ENCODE measurements around the gene ITPKB. TPM values are rescaled to one million over a fixed set of nuclear protein-coding genes. Genes with fewer than 3 reads are reported as not detected.

The ITPKB gene
- total RNA-seq, 4 donors from 2014 or later = 22.2 to 68.6 (median 31.5) TPM

DNA sequence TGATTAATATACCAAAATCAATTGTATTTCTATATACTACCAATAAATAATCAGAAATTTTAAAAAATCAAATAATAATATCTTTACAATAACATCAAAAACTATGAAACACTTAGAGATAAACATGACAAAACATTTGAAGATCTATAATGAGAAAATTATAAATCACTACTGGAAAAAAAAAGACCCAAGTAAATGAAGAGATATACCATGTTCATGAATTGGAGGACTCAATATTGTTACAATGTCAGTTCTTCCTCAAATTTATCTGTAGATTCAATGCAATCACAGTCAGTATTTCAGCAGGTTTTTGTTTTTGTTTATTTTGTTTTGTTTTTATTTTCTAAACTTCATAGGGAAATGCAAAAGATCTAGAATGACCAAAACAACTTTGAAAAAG lies 4.2 kb upstream of the ITPKB start:
- DNase-seq (ENCODE audit: low spot score) = no peak
- TF ChIP-seq, protein P1, sequence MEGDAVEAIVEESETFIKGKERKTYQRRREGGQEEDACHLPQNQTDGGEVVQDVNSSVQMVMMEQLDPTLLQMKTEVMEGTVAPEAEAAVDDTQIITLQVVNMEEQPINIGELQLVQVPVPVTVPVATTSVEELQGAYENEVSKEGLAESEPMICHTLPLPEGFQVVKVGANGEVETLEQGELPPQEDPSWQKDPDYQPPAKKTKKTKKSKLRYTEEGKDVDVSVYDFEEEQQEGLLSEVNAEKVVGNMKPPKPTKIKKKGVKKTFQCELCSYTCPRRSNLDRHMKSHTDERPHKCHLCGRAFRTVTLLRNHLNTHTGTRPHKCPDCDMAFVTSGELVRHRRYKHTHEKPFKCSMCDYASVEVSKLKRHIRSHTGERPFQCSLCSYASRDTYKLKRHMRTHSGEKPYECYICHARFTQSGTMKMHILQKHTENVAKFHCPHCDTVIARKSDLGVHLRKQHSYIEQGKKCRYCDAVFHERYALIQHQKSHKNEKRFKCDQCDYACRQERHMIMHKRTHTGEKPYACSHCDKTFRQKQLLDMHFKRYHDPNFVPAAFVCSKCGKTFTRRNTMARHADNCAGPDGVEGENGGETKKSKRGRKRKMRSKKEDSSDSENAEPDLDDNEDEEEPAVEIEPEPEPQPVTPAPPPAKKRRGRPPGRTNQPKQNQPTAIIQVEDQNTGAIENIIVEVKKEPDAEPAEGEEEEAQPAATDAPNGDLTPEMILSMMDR (IDR thresholded peaks at IDR 0.05) = no peak
- ATAC-seq (ENCODE audit: low FRiP score) = no peak

DNA sequence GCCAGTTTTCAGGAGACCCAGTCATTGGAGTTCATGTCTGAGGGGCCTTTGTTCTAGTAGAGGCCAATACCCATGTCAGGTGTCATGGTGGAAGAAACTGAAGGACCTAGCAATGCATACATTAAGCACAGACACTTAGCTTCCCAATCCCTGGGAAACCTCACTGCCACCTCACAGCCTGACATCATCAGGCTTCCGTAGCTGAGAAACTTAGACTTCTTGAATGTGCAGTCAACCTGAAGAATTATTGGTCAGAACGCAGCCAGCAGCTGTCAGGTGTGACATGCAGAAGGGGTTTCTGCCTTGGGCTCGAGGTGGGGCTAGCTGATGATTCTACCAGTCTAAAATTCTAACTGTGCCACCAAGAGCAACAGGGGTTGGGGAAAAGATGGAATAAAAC lies 1.9 kb upstream of the ITPKB start:
- DNase-seq (ENCODE audit: low spot score) (no peak), ATAC-seq (ENCODE audit: low FRiP score) (no peak)
- TF ChIP-seq, protein P1 (IDR thresholded peaks at IDR 0.05) = no peak

DNA sequence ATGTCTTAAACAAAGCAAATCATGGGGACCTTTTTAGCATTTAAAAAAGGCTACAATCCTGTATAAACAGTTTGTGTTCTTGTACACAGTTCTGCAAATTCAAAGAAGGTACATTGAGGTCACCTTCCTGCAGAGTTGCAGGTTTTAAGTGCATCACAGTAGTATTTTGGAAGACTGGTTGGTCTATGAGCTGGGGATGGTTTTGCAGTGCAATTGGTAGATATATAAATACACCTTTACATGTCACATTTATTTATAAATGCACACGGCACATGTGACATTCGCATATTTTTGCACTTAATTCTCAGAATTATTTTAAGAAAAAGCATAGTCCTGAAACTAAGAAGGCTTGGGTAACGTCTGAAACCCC lies 599 bp upstream of the ITPKB start:
- TF ChIP-seq, protein P1 (IDR thresholded peaks at IDR 0.05) = no peak
- no peak for ATAC-seq (ENCODE audit: low FRiP score)
- DNase-seq (ENCODE audit: low spot score) = no peak

DNA sequence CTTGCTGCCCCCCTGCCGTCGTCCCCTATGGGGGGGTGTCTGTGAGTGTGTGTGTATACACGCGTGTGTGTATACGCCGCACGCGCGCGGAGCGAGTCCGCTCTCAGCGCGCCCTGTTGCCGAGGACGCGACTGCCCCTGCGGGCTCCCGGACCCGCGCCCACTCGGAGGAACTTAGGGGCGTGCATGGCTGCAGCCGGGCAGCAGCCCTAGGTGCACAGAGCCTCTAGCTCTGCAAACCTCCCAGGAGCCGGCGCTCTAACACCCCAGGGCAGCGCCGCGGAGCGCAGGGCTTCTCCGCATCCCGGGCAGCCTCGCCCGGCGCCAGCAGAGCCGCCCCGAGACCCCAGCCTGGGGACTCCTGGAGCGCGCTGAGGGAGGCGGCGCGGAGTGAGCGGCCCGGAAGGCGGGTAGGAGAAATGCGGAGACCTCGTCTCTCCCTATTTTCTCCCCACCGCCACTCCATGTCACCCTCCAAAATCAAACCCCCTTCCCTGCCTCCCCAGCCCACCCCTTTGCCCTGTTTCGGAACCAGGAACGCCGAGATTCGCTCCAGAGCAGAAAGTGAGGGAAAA lies 574 bp downstream of the ITPKB start:
- TF ChIP-seq, protein P1 (IDR thresholded peaks at IDR 0.05) = no peak
- ATAC-seq (ENCODE audit: low FRiP score) (peak; percentile 23), DNase-seq (ENCODE audit: low spot score) (no peak)

DNA sequence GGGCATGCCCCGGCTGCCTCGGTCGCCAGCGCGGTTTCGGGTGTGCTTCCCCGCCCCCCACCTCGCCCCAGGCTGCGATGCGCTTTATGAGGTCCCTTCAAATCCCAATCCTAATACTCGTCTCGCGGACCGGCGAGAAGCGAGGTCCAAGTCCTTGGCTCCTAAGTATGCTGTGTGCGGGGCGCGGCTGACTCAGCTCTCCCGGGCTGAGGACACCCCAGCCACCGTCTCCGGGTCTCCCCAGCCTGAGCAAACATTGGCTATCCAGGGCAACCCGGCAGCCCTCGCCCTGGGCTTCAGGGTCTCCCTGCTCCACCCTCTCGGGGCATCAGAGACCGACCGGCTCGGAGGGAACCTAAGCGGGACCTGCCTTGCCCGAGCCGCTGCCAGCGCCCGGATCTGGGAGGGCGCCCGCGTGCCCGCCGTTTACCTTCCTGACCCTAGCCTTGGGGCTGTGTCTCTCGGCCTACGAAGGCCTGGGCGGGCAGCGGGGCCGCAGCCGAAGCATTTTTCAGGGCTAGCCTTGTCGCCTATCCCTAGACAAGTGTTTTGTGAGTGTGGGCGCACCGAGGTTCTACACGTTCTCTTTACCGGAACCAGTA lies 1.2 kb downstream of the ITPKB start:
- TF ChIP-seq, protein P1 (IDR thresholded peaks at IDR 0.05) = no peak
- DNase-seq (ENCODE audit: low spot score) = peak; percentile 58
- peak; percentile 62 for ATAC-seq (ENCODE audit: low FRiP score)

DNA sequence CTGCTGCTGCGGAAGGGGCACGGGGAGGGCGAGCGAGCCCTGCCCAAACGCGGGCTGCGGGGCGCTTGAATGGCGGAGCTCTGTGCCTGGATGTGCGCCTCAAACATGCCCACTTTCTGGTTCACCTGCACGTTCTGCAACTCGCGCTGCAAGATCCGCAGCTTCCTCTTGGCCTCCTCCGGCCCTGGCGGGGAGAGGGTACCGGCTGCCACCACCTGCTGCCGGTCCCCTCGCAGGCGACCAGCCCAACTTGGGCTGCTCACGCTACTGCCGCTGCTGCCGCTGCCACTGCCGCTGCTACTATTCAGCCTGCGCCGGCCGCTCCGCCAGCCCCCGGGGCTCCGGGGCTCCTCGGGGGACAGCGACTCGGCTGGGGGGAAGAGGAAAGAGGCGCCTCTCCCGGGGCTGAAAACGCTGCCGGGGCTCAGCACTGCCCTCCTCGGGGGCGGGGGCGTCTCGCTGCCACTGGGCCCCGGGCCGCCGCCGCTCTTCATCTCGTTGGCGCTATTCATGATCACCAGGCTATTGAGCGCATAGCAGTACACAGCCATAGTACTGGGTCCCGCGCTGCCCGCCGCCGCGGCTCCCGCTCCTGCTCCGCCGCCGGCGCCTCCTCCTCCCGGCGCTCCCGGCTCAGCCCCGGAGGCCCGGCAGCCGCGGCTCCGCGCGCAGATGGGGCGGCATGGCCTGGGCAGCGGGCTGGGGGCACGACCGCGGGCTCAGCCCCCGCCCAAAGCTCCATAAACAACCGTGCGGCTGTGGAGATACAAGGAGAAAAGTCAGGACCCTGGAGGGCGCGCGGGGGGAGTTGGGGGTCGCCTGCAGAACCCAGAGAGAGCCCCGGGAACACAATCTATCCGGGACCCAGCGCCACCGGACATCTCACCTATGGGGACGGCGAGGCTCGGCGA lies 1.9 kb downstream of the ITPKB start:
- DNase-seq (ENCODE audit: low spot score) (no peak), ATAC-seq (ENCODE audit: low FRiP score) (peak; percentile 53)
- TF ChIP-seq, protein P1 (IDR thresholded peaks at IDR 0.05) = no peak
